ENCODE results near the gene OXCT1.
"Not testable (repeated sequence)": the region's sequence is repeated elsewhere in the genome, so short reads cannot be mapped to it uniquely, and the experiment has no call there.

Gene OXCT1

GRCh38 chr5:41874512-41875060, 4.4 kb upstream of the OXCT1 start:
- in situ Hi-C loops (cut with MboI; ENCODE audit: low sequenced_read_pairs), result loop anchor here (25.0 kb wide), 1 partner anchor 188 kb away; no protein-coding TSS in a partner anchor

- in situ Hi-C loops (cut with MboI; ENCODE audit: low sequenced_read_pairs), result loop anchor here (25.0 kb wide), 1 partner anchor 190 kb away; no protein-coding TSS in a partner anchor
These were observed 1.6 kb upstream of the OXCT1 start for GRCh38 chr5:41871852-41872251.

GRCh38 chr5:41870627-41871048, 413 bp upstream of the OXCT1 start:
- in situ Hi-C loops (cut with MboI; ENCODE audit: low sequenced_read_pairs), result loop anchor here (25.0 kb wide), 1 partner anchor 192 kb away; no protein-coding TSS in a partner anchor

- in situ Hi-C loops (cut with MboI; ENCODE audit: low sequenced_read_pairs), result loop anchor here (25.0 kb wide), 1 partner anchor 193 kb away; no protein-coding TSS in a partner anchor
These were observed 988 bp downstream of the OXCT1 start for GRCh38 chr5:41869151-41869723.

GRCh38 chr5:41863871-41864486, 6.2 kb downstream of the OXCT1 start:
- in situ Hi-C loops (cut with MboI; ENCODE audit: low sequenced_read_pairs), result loop anchor here (25.0 kb wide), 1 partner anchor 198 kb away; no protein-coding TSS in a partner anchor

- in situ Hi-C loops (cut with MboI; ENCODE audit: low sequenced_read_pairs), result loop anchor here (25.0 kb wide), 1 partner anchor 203 kb away; no protein-coding TSS in a partner anchor
These were observed 11.3 kb downstream of the OXCT1 start for GRCh38 chr5:41858890-41859289.

GRCh38 chr5:41857989-41858388, 12.2 kb downstream of the OXCT1 start:
- in situ Hi-C loops (cut with MboI; ENCODE audit: low sequenced_read_pairs), result loop anchor here (25.0 kb wide), 1 partner anchor 204 kb away; no protein-coding TSS in a partner anchor

GRCh38 chr5:41856644-41857491, 13.4 kb downstream of the OXCT1 start:
- in situ Hi-C loops (cut with MboI; ENCODE audit: low sequenced_read_pairs), result loop anchor here (25.0 kb wide), 1 partner anchor 205 kb away; no protein-coding TSS in a partner anchor

GRCh38 chr5:41852293-41852692, 17.9 kb downstream of the OXCT1 start:
- in situ Hi-C loops (cut with MboI; ENCODE audit: low sequenced_read_pairs), result loop anchor here (25.0 kb wide), 1 partner anchor 210 kb away; no protein-coding TSS in a partner anchor

- in situ Hi-C loops (cut with MboI; ENCODE audit: low sequenced_read_pairs), result loop anchor here (25.0 kb wide), 1 partner anchor 211 kb away; no protein-coding TSS in a partner anchor
These were observed 19.1 kb downstream of the OXCT1 start for GRCh38 chr5:41851116-41851515.

- in situ Hi-C loops (cut with MboI; ENCODE audit: low sequenced_read_pairs), result no loop called here
These were observed 21.2 kb downstream of the OXCT1 start for GRCh38 chr5:41848983-41849382.

GRCh38 chr5:41845751-41846150, 24.5 kb downstream of the OXCT1 start:
- in situ Hi-C loops (cut with MboI; ENCODE audit: low sequenced_read_pairs), result not testable (repeated sequence)

GRCh38 chr5:41844502-41844901, 25.7 kb downstream of the OXCT1 start:
- in situ Hi-C loops (cut with MboI; ENCODE audit: low sequenced_read_pairs), result no loop called here

GRCh38 chr5:41843456-41844370, 26.5 kb downstream of the OXCT1 start:
- in situ Hi-C loops (cut with MboI; ENCODE audit: low sequenced_read_pairs), result no loop called here

- in situ Hi-C loops (cut with MboI; ENCODE audit: low sequenced_read_pairs), result no loop called here
These were observed 27.4 kb downstream of the OXCT1 start for GRCh38 chr5:41842777-41843176.

GRCh38 chr5:41841325-41841724, 28.9 kb downstream of the OXCT1 start:
- in situ Hi-C loops (cut with MboI; ENCODE audit: low sequenced_read_pairs), result no loop called here

GRCh38 chr5:41840251-41840650, 30.0 kb downstream of the OXCT1 start:
- in situ Hi-C loops (cut with MboI; ENCODE audit: low sequenced_read_pairs), result no loop called here

GRCh38 chr5:41837793-41838192, 32.4 kb downstream of the OXCT1 start:
- in situ Hi-C loops (cut with MboI; ENCODE audit: low sequenced_read_pairs), result no loop called here

GRCh38 chr5:41835645-41836044, 34.6 kb downstream of the OXCT1 start:
- in situ Hi-C loops (cut with MboI; ENCODE audit: low sequenced_read_pairs), result no loop called here

GRCh38 chr5:41834506-41834905, 35.7 kb downstream of the OXCT1 start:
- in situ Hi-C loops (cut with MboI; ENCODE audit: low sequenced_read_pairs), result no loop called here
